ENCODE data around the gene SNX7. TPM values are rescaled to one million over a fixed set of nuclear protein-coding genes. Genes with fewer than 3 reads are reported as not detected.

Gene SNX7
- total RNA-seq, 1 experiment from 2014 or later = 22.8 TPM

GRCh38 chr1:98739762-98740161 lies 78.2 kb downstream of the SNX7 start:
- intact Hi-C loops (cut with micrococcal nuclease; ENCODE audit: unreplicated experiment) = no loop called here
- Mint-ChIP-seq H3K4me3 (ENCODE audit: low read depth, unreplicated experiment) (no peak overlapping the region), H3K4me1 (ENCODE audit: low read depth, unreplicated experiment) (no peaks in the 10 kb centered on the region), H3K9me3 (ENCODE audit: low read depth, unreplicated experiment) (no peaks in the 10 kb centered on the region), H3K27ac (ENCODE audit: unreplicated experiment) (no peak overlapping the region), H3K27me3 (ENCODE audit: unreplicated experiment) (no peaks in the 10 kb centered on the region), H3K36me3 (ENCODE audit: insufficient read depth, unreplicated experiment) (no peaks in the 10 kb centered on the region)
- BruUV-seq (replicated peaks) = no TSS peak
- CTCF ChIA-PET = no interaction called here
- no peak for TF ChIP-seq CTCF (IDR thresholded peaks at IDR 0.05; ENCODE audit: unreplicated experiment)
- no peak for DNase-seq

GRCh38 chr1:98741164-98741563 lies 79.6 kb downstream of the SNX7 start:
- TF ChIP-seq CTCF (IDR thresholded peaks at IDR 0.05; ENCODE audit: unreplicated experiment) = no peak
- intact Hi-C loops (cut with micrococcal nuclease; ENCODE audit: unreplicated experiment) = no loop called here
- Mint-ChIP-seq H3K27me3 (ENCODE audit: unreplicated experiment) (no peaks in the 10 kb centered on the region), H3K27ac (ENCODE audit: unreplicated experiment) (no peak overlapping the region), H3K4me1 (ENCODE audit: low read depth, unreplicated experiment) (no peaks in the 10 kb centered on the region), H3K36me3 (ENCODE audit: insufficient read depth, unreplicated experiment) (no peaks in the 10 kb centered on the region), H3K9me3 (ENCODE audit: low read depth, unreplicated experiment) (no peaks in the 10 kb centered on the region), H3K4me3 (ENCODE audit: low read depth, unreplicated experiment) (no peak overlapping the region)
- CTCF ChIA-PET = no interaction called here
- no TSS peak for BruUV-seq (replicated peaks)
- DNase-seq = no peak

- DNase-seq = no peak
- BruUV-seq (replicated peaks) = no TSS peak
- Mint-ChIP-seq H3K36me3 (ENCODE audit: insufficient read depth, unreplicated experiment) (no peaks in the 10 kb centered on the region), H3K27ac (ENCODE audit: unreplicated experiment) (no peak overlapping the region), H3K9me3 (ENCODE audit: low read depth, unreplicated experiment) (no peaks in the 10 kb centered on the region), H3K4me1 (ENCODE audit: low read depth, unreplicated experiment) (no peaks in the 10 kb centered on the region), H3K4me3 (ENCODE audit: low read depth, unreplicated experiment) (no peak overlapping the region), H3K27me3 (ENCODE audit: unreplicated experiment) (no peaks in the 10 kb centered on the region)
- peak; percentile 29 for TF ChIP-seq CTCF (IDR thresholded peaks at IDR 0.05; ENCODE audit: unreplicated experiment)
- intact Hi-C loops (cut with micrococcal nuclease; ENCODE audit: unreplicated experiment) = no loop called here
- CTCF ChIA-PET = interaction anchor here (1.0 kb wide), 1 partner anchor 11 kb away, joined by 3 read pairs; no protein-coding TSS in a partner anchor
Observed at GRCh38 chr1:98749152-98749756, 87.7 kb downstream of the SNX7 start.

- Mint-ChIP-seq H3K27me3 (ENCODE audit: unreplicated experiment) (no peaks in the 10 kb centered on the region), H3K4me1 (ENCODE audit: low read depth, unreplicated experiment) (no peaks in the 10 kb centered on the region), H3K4me3 (ENCODE audit: low read depth, unreplicated experiment) (no peak overlapping the region), H3K36me3 (ENCODE audit: insufficient read depth, unreplicated experiment) (no peaks in the 10 kb centered on the region), H3K27ac (ENCODE audit: unreplicated experiment) (no peak overlapping the region), H3K9me3 (ENCODE audit: low read depth, unreplicated experiment) (no peaks in the 10 kb centered on the region)
- DNase-seq = no peak
- TF ChIP-seq CTCF (IDR thresholded peaks at IDR 0.05; ENCODE audit: unreplicated experiment) = no peak
- CTCF ChIA-PET = no interaction called here
- BruUV-seq (replicated peaks) = no TSS peak
- intact Hi-C loops (cut with micrococcal nuclease; ENCODE audit: unreplicated experiment) = no loop called here
Observed at GRCh38 chr1:98754176-98754575, 92.7 kb downstream of the SNX7 start.
